ENCODE measurements around the gene EMB.
A peak's percentile ranks its signal among the peaks of the same experiment; 100 is the strongest.
"Not testable (repeated sequence)": the region's sequence is repeated elsewhere in the genome, so short reads cannot be mapped to it uniquely, and the experiment has no call there.

The EMB gene

GRCh38 chr5:50406877-50407276 is 34.2 kb downstream of the EMB start:
- DNase-seq = no peak
- Histone ChIP-seq H3K36me3 (no peaks in the 10 kb centered on the region), H3K27ac (no peak overlapping the region), H3K4me1 (no peaks in the 10 kb centered on the region), H3K27me3 (no peaks in the 10 kb centered on the region), H3K9me3 (no peaks in the 10 kb centered on the region), H3K4me3 (no peak overlapping the region)
- no peak for TF ChIP-seq CTCF (IDR thresholded peaks at IDR 0.05)
- intact Hi-C loops (cut with DNase I; ENCODE audit: low total_unique reads) = no loop called here

- no peaks in the 10 kb centered on the region for H3K27me3 ChIP-seq
- no peak for DNase-seq
- TF ChIP-seq CTCF (IDR thresholded peaks at IDR 0.05) = no peak
- H3K4me3 ChIP-seq = no peak overlapping the region
- no peaks in the 10 kb centered on the region for H3K36me3 ChIP-seq
- H3K27ac ChIP-seq = no peak overlapping the region
- no peaks in the 10 kb centered on the region for H3K4me1 ChIP-seq
- H3K9me3 ChIP-seq = no peaks in the 10 kb centered on the region
- intact Hi-C loops (cut with DNase I; ENCODE audit: low total_unique reads) = no loop called here
Observed at GRCh38 chr5:50401336-50401735, 39.8 kb downstream of the EMB start.

- DNase-seq = not testable (repeated sequence)
Observed at GRCh38 chr5:50393925-50394609, 47.0 kb downstream of the EMB start.

GRCh38 chr5:50392289-50392688 is 48.8 kb downstream of the EMB start:
- H3K27me3 ChIP-seq; H3K27ac ChIP-seq; H3K36me3 ChIP-seq; H3K4me3 ChIP-seq; intact Hi-C loops (cut with DNase I; ENCODE audit: low total_unique reads); DNase-seq; H3K9me3 ChIP-seq; H3K4me1 ChIP-seq: not testable (repeated sequence)

More at GRCh38 chr5:50393925-50394609, 47.0 kb downstream of the EMB start:
- H3K4me3 ChIP-seq; H3K36me3 ChIP-seq; H3K27ac ChIP-seq; H3K27me3 ChIP-seq; H3K9me3 ChIP-seq; H3K4me1 ChIP-seq; intact Hi-C loops (cut with DNase I; ENCODE audit: low total_unique reads): not testable (repeated sequence)

- H3K4me1 ChIP-seq; intact Hi-C loops (cut with DNase I; ENCODE audit: low total_unique reads); H3K27ac ChIP-seq; H3K36me3 ChIP-seq; H3K9me3 ChIP-seq; H3K4me3 ChIP-seq; H3K27me3 ChIP-seq; DNase-seq: not testable (repeated sequence)
Observed at GRCh38 chr5:50384381-50384780, 56.7 kb downstream of the EMB start.

GRCh38 chr5:50376696-50377095 is 64.4 kb downstream of the EMB start:
- intact Hi-C loops (cut with DNase I; ENCODE audit: low total_unique reads) = not testable (repeated sequence)

GRCh38 chr5:50369287-50370033 is 71.6 kb downstream of the EMB start:
- H3K36me3 ChIP-seq; H3K27ac ChIP-seq; H3K9me3 ChIP-seq; DNase-seq; H3K4me3 ChIP-seq; H3K27me3 ChIP-seq; H3K4me1 ChIP-seq; intact Hi-C loops (cut with DNase I; ENCODE audit: low total_unique reads): not testable (repeated sequence)

More at GRCh38 chr5:50376696-50377095, 64.4 kb downstream of the EMB start:
- not testable (repeated sequence) for H3K27ac ChIP-seq, H3K4me1 ChIP-seq, H3K36me3 ChIP-seq, DNase-seq, H3K9me3 ChIP-seq, H3K27me3 ChIP-seq, H3K4me3 ChIP-seq

- DNase-seq = peak in 1 of 2 donors; percentile 39
- no peaks in the 10 kb centered on the region for H3K36me3 ChIP-seq
- no peaks in the 10 kb centered on the region for H3K27me3 ChIP-seq
- H3K9me3 ChIP-seq = peaks cover 0 to 7% (median 6%) of the 10 kb centered on the region in 3 donors
- intact Hi-C loops (cut with DNase I; ENCODE audit: low total_unique reads) = no loop called here
- TF ChIP-seq CTCF (IDR thresholded peaks at IDR 0.05) = no peak
- no peaks in the 10 kb centered on the region for H3K4me1 ChIP-seq
- no peak overlapping the region for H3K27ac ChIP-seq
- no peak overlapping the region for H3K4me3 ChIP-seq
Observed at GRCh38 chr5:50365426-50366251, 75.4 kb downstream of the EMB start.

- H3K36me3 ChIP-seq; H3K4me1 ChIP-seq; H3K27me3 ChIP-seq; H3K4me3 ChIP-seq; H3K27ac ChIP-seq; DNase-seq; H3K9me3 ChIP-seq; intact Hi-C loops (cut with DNase I; ENCODE audit: low total_unique reads): not testable (repeated sequence)
Observed at GRCh38 chr5:50364535-50365309, 76.4 kb downstream of the EMB start.
